Cerebellar cortex (tissue), 1 donor: Measurements from ENCODE around the gene CRYBG3.
"Not testable (repeated sequence)": the region's sequence is repeated elsewhere in the genome, so short reads cannot be mapped to it uniquely, and the experiment has no call there.

Experiments used
- DNase-seq: peaks from one replicate; pipeline ENCODE4 v3.0.0-alpha.2; 2015; ENCODE audit warnings: low spot score

The CRYBG3 gene

DNA sequence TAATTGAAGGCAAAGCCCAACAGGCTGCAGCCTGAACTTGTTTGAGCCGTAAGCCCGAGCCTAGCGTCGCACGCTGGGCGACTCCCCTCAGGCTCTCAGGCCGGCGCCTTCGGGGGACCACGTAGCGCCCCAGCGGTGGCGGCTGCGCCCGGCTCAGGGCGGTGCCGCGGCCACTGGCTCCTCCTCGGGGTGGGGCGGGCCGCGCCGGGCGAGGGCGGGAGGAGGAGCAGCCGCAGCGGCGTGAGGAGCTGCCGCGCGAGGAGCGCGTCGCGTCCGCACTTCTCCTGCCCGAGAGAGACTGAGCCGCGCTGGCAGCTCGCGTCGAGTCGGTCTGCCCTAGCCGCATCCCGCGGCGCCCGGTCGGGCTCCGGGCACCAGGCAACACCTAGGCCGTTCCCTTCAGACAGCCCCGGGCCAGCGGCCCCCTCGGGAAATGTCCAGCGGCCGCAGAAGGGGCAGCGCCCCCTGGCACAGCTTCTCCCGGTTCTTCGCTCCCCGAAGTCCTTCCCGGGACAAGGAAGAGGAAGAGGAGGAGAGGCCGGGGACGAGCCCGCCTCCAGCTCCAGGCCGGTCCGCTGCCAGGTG lies at the start of gene CRYBG3:
TSS of gene CRYBG3 (plus strand) at position 238 of the 585 bp plus-strand sequence. CDS start at position 434, 196 bp downstream.
- peak; percentile 43 for DNase-seq

DNA sequence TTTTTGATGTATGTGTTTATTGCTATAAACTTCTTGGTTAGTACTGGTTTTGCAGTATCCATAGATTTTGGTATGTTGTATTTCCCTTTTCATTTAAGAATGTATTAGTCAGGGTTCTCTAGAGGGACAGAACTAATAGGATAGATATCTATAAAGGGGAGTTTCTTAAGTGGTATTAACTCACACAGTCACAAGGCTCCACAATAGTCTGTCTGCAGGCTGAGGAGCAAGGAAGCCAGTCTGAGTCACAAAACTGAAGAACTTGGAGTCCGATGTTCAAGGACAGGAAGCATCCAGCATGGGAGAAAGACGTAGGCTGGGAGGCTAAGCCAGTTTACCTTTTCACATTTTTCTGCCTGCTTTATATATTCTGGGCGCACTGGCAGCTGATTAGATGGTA lies 48.9 kb upstream of the CRYBG3 start:
- DNase-seq = no peak

- DNase-seq = no peak
These were observed 43.7 kb upstream of the CRYBG3 start for GRCh38 chr3:97778152-97778551.

DNA sequence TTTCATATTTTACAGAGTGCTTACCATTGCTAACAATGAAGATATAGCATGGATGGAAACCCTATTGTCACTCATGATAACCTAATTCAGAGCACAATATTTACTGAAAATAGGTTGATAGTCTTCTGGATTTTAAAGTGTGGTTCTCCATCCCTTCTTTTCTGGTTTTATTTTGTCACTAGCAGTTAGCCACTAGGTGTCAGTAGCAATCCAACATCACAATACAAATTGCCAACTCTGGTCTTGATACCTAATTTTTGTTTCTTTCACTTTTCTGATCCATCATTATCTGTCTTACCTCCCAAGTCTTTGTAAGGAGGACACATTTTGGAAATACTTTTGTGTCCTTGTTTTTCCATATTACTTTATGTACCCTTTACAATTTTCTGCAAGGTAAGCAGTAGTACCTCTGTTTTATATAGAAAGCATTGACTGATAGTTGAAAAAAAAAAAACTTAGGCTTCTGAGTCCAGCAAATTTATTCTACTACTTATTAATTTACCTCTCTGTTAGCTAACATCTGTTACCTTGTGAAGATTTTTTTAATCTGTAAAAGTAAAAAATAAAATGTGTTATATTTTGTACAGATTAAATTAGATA lies 28.3 kb upstream of the CRYBG3 start:
- peak; percentile 55 for DNase-seq

- DNase-seq = no peak
These were observed 25.9 kb upstream of the CRYBG3 start for GRCh38 chr3:97795951-97796350.

- DNase-seq = no peak
These were observed 17.3 kb upstream of the CRYBG3 start for GRCh38 chr3:97804471-97804870.

GRCh38 chr3:97810779-97811390 lies 10.9 kb upstream of the CRYBG3 start:
- DNase-seq = no peak

- no peak for DNase-seq
These were observed 6.5 kb upstream of the CRYBG3 start for GRCh38 chr3:97815149-97815917.

GRCh38 chr3:97816811-97817210 lies 5.0 kb upstream of the CRYBG3 start:
- no peak for DNase-seq

- no peak for DNase-seq
These were observed 3.8 kb upstream of the CRYBG3 start for GRCh38 chr3:97817965-97818364.

DNA sequence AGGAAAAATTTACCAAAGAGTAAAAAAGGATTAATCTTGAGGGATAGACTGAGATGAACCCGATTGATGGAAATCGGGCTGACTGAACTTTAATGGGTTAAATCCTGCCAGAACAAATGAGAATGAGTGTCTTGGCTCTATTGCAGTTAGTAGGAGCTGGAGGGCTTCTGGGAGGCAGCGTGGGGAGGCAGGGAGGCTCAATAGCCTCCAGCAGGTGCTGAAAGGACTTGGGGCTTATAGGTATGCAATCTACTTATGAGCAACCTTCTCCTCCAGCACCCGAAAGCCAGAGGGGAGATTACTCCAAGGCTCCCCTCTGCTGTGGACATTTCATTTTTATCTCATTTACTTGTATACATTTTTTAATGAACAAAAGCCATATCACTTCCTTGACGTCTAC lies 1.0 kb upstream of the CRYBG3 start:
- no peak for DNase-seq

GRCh38 chr3:97821287-97821773 lies 481 bp upstream of the CRYBG3 start:
- peak; percentile 39 for DNase-seq

DNA sequence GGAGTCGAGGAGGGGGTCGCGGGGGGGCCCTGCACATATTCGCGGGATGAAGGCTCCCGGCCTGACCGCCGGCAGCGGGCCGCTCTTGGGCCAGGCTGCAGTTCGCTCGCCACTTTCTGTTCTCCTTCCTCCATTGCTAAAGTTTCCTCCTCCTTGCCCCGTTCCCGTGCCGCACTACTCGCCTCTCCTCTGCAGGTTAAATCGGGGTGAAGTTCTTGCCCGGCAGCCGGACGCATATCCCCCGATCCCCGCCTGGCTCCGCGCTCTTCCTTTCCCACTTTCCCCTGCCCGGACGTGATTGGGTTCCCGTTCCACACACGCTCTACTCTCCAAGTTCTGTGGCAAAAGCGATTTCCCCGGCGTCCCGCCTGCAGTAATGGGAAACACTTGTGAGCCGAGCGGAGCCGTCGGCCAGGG lies 556 bp downstream of the CRYBG3 start:
- DNase-seq = peak; percentile 9

- no peak for DNase-seq
These were observed 1.5 kb downstream of the CRYBG3 start for GRCh38 chr3:97823046-97824004.

GRCh38 chr3:97825101-97825500 lies 3.3 kb downstream of the CRYBG3 start:
- no peak for DNase-seq

GRCh38 chr3:97827741-97828471 lies 6.1 kb downstream of the CRYBG3 start:
- no peak for DNase-seq

DNA sequence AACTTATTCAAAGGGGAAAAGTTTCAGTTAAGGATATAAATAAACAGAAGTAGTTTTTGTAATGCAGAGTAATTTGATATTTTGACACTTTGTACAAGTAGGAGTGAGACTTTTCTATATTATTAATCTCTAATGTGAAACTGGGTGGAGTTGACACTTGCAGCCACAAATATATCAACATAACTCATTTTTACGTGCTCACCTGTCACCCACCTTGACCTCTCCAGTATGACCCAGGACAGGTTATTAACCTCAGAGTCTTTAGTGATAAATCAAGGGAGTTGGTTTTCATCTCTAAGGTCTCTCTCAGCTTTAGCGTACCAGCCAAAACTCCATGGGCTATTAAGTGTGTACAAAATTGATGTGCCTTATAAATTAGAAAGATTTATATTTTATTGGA lies 7.4 kb downstream of the CRYBG3 start:
- DNase-seq = no peak

DNA sequence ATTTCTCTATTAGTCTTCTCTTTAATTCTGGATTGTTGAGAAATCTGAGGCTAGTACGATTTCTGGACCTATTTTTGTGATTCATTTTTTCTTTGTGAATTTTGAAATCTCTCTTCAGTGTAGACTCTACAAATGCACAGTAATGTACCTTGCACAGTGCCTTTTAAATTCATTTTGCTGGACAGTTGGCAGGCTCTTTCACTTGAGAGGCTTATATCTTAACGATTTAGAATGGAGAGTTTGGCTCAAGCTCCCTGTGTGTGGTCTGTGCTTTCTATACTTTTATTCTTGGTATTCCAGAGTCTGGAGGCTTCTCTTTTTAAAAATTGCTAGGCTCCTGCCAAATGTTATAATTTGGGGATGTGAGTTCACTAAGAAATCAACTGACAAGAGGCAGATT lies 8.8 kb downstream of the CRYBG3 start:
- no peak for DNase-seq

DNA sequence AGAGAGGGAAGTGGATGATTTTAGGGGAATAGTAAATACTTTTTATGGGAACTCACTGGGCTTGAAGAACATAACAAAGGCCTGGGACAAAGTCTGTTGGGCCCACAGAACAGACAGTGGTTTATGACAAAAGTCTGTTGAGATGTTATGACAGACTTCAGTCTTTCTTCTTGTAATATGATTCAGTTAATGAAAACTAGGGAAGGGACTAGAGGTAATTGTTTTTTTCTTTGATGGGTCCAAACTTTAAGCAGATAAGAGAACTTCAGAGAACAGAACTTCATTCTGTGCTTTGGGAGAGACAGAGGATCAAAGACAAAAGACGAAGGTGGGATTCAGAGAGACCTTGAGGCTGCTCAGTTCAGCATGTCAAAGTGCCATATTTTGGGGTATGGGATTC lies 9.3 kb downstream of the CRYBG3 start:
- no peak for DNase-seq

DNA sequence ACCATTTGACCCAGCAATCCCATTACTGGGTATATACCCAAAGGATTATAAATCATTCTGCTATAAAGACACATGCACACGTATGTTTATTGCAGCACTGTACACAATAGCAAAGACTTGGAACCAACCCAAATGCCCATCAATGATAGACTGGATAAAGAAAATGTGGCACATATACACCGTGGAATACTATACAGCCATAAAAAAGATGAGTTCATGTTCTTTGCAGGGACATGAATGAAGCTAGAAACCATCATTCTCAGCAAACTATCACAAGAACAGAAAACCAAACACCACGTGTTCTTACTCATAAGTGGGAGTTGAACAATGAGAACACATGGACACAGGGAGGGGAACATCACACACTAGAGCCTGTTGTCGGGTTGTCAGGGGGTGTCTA lies 11.4 kb downstream of the CRYBG3 start:
- not testable (repeated sequence) for DNase-seq

GRCh38 chr3:97835761-97836160 lies 13.9 kb downstream of the CRYBG3 start:
- no peak for DNase-seq
